ENCODE data around the gene DNAJB14.

DNA sequence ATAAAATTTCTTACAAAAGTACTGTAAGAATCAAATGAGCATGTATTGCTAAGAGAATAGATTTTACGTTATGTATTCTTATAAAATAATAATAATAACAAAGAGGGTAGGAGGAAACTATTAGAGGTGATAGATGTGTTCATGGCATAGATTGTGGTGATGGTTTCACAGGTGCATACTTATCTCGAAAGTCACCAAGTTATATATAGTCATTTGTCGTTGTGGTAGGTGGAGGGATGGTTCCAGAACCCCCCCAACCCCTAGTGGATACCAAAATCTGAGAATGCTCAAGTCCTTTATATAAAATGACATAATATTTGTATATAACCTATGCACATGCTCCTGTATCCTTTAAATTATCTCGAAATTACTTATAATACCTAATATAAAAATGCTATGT, 40.4 kb upstream of the DNAJB14 start:
- TF ChIP-seq CC2D1A (CRISPR knock-in tag; IDR thresholded peaks at IDR 0.05) (no peak), ESRRA (CRISPR knock-in tag; IDR thresholded peaks at IDR 0.05; ENCODE audit: low read depth) (no peak)

Data from HepG2 (cell line).